Body of pancreas (tissue), 4 donors: Measurements from ENCODE around the gene SEMA3A. TPM values are rescaled to one million over a fixed set of nuclear protein-coding genes. Genes with fewer than 3 reads are reported as not detected.

Source experiments
- ATAC-seq: fragments of 150-250 bp; one replicate; pipeline ENCODE4 v1.9.1; 2016
- DNase-seq, 4 donors: peaks; one replicate each; pipeline ENCODE4 v3.0.0-alpha.2; 2019
- H3K27ac ChIP-seq, 4 donors: fragments of 200-600 bp; sonication (generic); 1 replicate in 3 of 4; 2 replicates in 1 of 4; pipeline versions ENCODE4 v1.5.1 to v1.6.1; 2016 to 2019; ENCODE audit warnings: mild to moderate bottlenecking in 1 of 4, mixed read lengths in 1 of 4, moderate library complexity in 1 of 4
- H3K27me3 ChIP-seq, 2 donors: fragments of 200-600 bp; sonication (generic); one replicate each; pipeline ENCODE4 v1.6.0; 2016; ENCODE audit warnings: mild to moderate bottlenecking in 1 of 2
- H3K36me3 ChIP-seq, 2 donors: fragments of 200-600 bp; sonication (generic); replicated peaks in 1 of 2; 2 replicates each; pipeline ENCODE4 v1.5.1; 2016; ENCODE audit warnings: low read depth in 2 of 2; ENCODE audit not compliant: insufficient read depth in 1 of 2
- H3K4me1 ChIP-seq: fragments of 200-600 bp; sonication (generic); one replicate; pipeline ENCODE4 v1.6.0; 2016
- H3K4me3 ChIP-seq, 2 donors: fragments of 200-600 bp; sonication (generic); 1 replicate in 1 of 2; 2 replicates in 1 of 2; pipeline ENCODE4 v1.5.1; 2016 to 2019
- H3K9me3 ChIP-seq, 3 donors: fragments of 200-600 bp; sonication (generic); 1 replicate in 2 of 3; 2 replicates in 1 of 3; pipeline ENCODE4 v1.5.1; 2016
- POLR2A ChIP-seq, 3 donors: fragments of 450-650 bp; IDR thresholded peaks; one replicate each; pipeline ENCODE4 v1.6.1; 2016; ENCODE audit warnings: antibody characterized with exemption in 3 of 3, mild to moderate bottlenecking in 2 of 3
- WGBS, 2 donors: methylation state at CpG; one replicate each; pipeline ENCODE4 v1.1.5; 2017; 5-methylcytosine and 5-hydroxymethylcytosine counted together
- intact Hi-C: fragments of 100-400 bp; cut with DNase I; formaldehyde crosslinking; loops from one replicate; pipeline ENCODE4 v1.15.1; 2023
- total RNA-seq, 2 donors: library from RNA; depleted of rRNA; stranded (reverse); fragments of >200 nt; gene quantifications; one replicate each; pipeline ENCODE4 v1.1.0, GENCODE V29; 2016
- TF ChIP-seq, protein P1 (sequence below), 7 experiments: fragments of 450-650 bp in 4 of 7; fragments of 200-600 bp in 3 of 7; sonication (generic) in 3 of 7; IDR thresholded peaks; one replicate each; pipeline ENCODE4 v1.5.1; 2016 to 2019; ENCODE audit warnings: antibody characterized with exemption in 7 of 7

SEMA3A gene
- total RNA-seq, 2 donors from 2014 or later, result 0.33 to 2.6 TPM

DNA sequence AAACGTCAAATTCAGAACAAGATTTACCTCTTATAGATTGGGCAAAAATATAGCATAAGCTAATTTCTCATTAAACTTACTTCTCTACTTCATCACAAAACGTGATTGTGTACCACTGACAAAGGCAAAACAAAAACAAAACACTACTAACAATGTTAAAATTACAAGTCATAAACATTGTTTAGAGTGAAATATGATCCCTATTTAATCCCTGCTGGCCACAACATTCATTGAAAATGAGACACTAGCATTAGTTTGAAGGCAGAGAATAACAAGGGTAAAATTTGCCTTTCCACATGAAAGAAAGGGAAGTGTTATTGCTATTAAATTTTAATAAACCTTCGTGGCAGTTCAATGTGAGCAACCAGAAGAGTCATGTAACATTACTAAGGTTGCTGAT lies 45.0 kb downstream of the SEMA3A start:
- no peak for DNase-seq
- Histone ChIP-seq H3K4me1 (no peaks in the 10 kb centered on the region), H3K4me3 (no peak overlapping the region), H3K27ac (no peak overlapping the region), H3K9me3 (no peaks in the 10 kb centered on the region), H3K36me3 (no peaks in the 10 kb centered on the region), H3K27me3 (no peaks in the 10 kb centered on the region)
- TF ChIP-seq, protein P1, sequence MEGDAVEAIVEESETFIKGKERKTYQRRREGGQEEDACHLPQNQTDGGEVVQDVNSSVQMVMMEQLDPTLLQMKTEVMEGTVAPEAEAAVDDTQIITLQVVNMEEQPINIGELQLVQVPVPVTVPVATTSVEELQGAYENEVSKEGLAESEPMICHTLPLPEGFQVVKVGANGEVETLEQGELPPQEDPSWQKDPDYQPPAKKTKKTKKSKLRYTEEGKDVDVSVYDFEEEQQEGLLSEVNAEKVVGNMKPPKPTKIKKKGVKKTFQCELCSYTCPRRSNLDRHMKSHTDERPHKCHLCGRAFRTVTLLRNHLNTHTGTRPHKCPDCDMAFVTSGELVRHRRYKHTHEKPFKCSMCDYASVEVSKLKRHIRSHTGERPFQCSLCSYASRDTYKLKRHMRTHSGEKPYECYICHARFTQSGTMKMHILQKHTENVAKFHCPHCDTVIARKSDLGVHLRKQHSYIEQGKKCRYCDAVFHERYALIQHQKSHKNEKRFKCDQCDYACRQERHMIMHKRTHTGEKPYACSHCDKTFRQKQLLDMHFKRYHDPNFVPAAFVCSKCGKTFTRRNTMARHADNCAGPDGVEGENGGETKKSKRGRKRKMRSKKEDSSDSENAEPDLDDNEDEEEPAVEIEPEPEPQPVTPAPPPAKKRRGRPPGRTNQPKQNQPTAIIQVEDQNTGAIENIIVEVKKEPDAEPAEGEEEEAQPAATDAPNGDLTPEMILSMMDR (IDR thresholded peaks at IDR 0.05), result no peak
- TF ChIP-seq POLR2A (IDR thresholded peaks at IDR 0.05), result no peak
- no peak for ATAC-seq
- intact Hi-C loops, result no loop called here
- 34 to 38% methylated on average over 3 of the region's 3 CpGs for WGBS, 2 donors

DNA sequence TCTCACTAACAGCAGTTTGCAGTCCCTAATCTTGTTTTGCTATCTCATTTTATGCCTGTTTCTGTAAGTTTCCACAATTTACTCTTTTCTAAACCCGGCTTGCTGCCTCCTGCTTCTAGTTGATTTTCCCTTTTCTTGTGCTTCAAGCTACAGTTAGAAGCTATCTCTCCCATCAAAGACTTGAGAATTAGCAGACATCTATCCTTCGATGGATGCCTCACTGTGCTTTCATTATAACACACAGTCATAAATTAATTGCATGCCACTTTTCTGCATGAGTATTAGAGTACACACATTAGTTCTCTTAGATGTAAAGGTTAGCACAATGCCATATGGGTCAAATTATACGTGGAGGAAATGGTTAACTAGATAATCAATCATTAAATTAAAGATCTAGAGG lies 48.7 kb downstream of the SEMA3A start:
- Histone ChIP-seq H3K4me1 (no peaks in the 10 kb centered on the region), H3K4me3 (no peak overlapping the region), H3K27ac (no peak overlapping the region), H3K9me3 (no peaks in the 10 kb centered on the region), H3K36me3 (no peaks in the 10 kb centered on the region), H3K27me3 (no peaks in the 10 kb centered on the region)
- no peak for TF ChIP-seq POLR2A (IDR thresholded peaks at IDR 0.05)
- TF ChIP-seq, protein P1 (IDR thresholded peaks at IDR 0.05), result no peak
- WGBS, 2 donors, result 44 to 48% methylated on average over 3 of the region's 3 CpGs
- intact Hi-C loops, result no loop called here
- DNase-seq, result no peak
- ATAC-seq, result no peak

DNA sequence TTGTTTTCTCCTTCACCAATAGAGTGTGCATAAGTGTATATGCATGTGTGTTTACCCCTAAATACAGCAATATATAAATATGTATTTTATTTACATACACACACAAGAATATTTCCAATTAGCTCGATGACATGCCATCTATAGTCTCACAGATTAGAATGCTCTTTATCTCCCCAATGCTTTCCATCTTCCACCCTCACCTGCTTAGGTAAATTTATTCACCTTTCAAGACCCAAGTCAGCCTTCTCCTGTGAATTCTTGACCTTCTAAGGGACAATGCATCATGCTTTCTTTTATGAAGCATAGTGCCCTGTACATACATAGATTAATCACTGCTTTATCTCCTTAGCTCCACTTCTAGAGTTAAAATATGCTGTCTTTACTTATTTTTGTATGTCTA lies 49.7 kb downstream of the SEMA3A start:
- 23 to 40% methylated on average over 1 of the region's 1 CpG for WGBS, 2 donors
- H3K4me3 ChIP-seq, result no peak overlapping the region
- no peak for TF ChIP-seq POLR2A (IDR thresholded peaks at IDR 0.05)
- TF ChIP-seq, protein P1 (IDR thresholded peaks at IDR 0.05), result no peak

DNA sequence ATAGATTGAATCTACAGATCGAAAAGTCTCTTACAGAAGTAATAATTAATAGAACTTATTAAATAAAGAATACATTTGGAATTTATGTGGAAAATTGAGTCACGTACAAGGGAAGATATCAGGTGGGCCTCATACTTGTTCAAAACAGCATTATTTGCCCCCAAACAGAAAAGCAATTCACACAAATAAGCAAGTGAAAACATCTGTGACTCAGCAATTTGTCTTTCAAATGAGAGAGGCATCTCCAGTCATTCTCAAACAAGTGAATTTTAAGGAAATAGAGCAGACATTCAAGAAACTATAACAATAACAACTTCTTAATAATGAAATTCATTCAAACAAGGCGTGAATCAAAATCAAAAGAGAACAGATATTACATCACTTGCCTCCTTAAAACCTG lies 50.1 kb downstream of the SEMA3A start:
- DNase-seq (no peak), ATAC-seq (no peak)
- no peaks in the 10 kb centered on the region for H3K9me3 ChIP-seq
- H3K4me3 ChIP-seq, result no peak overlapping the region
- WGBS, 2 donors, result 71 to 73% methylated on average over 3 of the region's 3 CpGs
- no peaks in the 10 kb centered on the region for H3K4me1 ChIP-seq
- no peaks in the 10 kb centered on the region for H3K27me3 ChIP-seq
- TF ChIP-seq POLR2A (IDR thresholded peaks at IDR 0.05), result no peak
- TF ChIP-seq, protein P1 (IDR thresholded peaks at IDR 0.05), result no peak
- no peak overlapping the region for H3K27ac ChIP-seq
- intact Hi-C loops, result no loop called here
- no peaks in the 10 kb centered on the region for H3K36me3 ChIP-seq

More for the DNA sequence above, 49.7 kb downstream of the SEMA3A start:
- intact Hi-C loops, result no loop called here
- H3K27ac ChIP-seq, result no peak overlapping the region
- no peaks in the 10 kb centered on the region for H3K4me1 ChIP-seq
- H3K27me3 ChIP-seq, result no peaks in the 10 kb centered on the region
- no peaks in the 10 kb centered on the region for H3K36me3 ChIP-seq
- DNase-seq (no peak), ATAC-seq (no peak)
- H3K9me3 ChIP-seq, result no peaks in the 10 kb centered on the region

DNA sequence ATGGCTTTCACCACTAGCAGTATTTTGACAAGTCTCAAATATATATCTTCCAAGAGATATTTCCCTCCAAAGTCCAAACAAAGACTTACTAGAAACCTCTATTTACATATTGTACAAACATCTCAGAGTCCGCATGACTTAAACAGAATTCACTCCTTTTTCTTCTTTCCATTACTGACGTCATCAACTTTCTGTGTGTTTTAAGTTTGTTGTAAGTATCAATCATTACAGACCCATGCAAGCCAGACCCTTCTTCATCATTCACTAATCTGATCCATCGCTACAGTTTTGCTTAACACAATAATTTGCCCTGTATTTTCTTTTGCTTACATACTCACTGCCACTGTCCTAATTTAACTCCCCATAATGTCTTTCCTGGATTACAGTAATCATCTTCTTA lies 51.9 kb downstream of the SEMA3A start:
- intact Hi-C loops, result no loop called here
- ATAC-seq (no peak), DNase-seq (no peak)
- Histone ChIP-seq H3K27me3 (no peaks in the 10 kb centered on the region), H3K36me3 (no peaks in the 10 kb centered on the region), H3K4me1 (no peaks in the 10 kb centered on the region), H3K27ac (no peak overlapping the region), H3K4me3 (no peak overlapping the region), H3K9me3 (no peaks in the 10 kb centered on the region)
- WGBS, 2 donors, result 57 to 59% methylated on average over 3 of the region's 3 CpGs
- no peak for TF ChIP-seq POLR2A (IDR thresholded peaks at IDR 0.05)
- TF ChIP-seq, protein P1 (IDR thresholded peaks at IDR 0.05), result no peak
